NK-92 (cell line): ENCODE results near the gene SLC12A7.
"Not testable (repeated sequence)": the region's sequence is repeated elsewhere in the genome, so short reads cannot be mapped to it uniquely, and the experiment has no call there.

ENCODE experiments used
- DNase-seq: peaks from one replicate; lab custom pipeline; 2025; ENCODE audit not compliant: unreplicated experiment; lab: John Stamatoyannopoulos, UW

Gene SLC12A7

DNA sequence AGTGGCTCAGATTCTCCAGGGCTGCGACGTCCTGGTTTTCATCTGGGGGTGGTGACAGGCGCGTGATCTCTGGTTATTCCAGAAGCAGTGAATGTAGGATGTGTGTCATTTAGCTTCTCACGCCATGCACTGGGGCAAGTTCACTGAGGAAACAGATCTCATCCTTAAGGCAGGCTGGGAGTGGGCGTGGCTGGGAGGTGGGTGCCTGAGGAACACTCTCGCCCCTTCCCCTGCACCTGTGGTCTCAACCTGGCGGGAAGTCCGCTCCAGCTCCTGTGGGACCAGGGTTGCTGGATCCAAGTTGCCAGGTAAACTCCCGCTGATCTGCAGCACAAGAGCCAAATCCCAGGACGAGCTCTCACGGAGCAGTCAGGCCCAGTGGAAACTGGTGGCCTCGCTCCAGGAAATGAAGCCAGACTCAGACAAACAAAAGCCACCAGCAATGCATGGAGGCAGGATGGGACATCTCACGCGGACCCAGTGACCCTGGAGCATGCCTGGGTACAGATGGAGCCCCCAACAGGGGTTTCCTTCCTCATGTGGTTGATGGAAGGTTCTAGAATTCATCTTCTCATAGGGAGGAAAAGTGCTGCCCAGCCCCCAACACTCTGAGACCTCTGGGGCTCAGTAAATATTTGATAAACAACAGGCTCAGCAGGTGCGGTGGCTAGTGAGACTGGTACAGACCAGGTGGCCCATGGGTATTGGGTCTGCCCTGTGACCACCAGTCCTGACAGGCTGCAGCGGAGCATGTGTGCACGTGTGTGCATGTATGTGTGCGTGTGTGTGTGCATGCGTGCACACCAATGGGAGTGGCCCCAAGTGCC is 16.3 kb upstream of the SLC12A7 start:
- DNase-seq: no peak

GRCh38 chr5:1125695-1126094 is 13.8 kb upstream of the SLC12A7 start:
- not testable (repeated sequence) for DNase-seq

DNA sequence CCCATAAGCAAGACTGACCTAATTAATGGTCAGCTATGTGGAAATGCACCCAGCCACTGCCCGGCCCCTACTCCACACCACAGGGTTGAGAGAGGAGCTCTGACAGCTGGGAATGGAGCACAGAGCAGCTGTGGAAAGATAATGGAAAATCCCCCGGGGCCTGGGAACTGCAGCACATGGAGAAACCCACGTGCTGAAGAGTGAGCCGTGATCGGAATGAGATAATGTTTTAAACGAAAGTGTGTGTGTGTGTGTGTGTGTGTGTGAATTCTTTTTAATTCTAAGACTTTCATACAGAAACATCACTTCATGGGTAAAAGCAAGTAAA is 13.1 kb upstream of the SLC12A7 start:
- no peak for DNase-seq

GRCh38 chr5:1124205-1125029 is 12.6 kb upstream of the SLC12A7 start:
- DNase-seq: no peak

- no peak for DNase-seq
Observed at GRCh38 chr5:1123418-1124147, 11.7 kb upstream of the SLC12A7 start.

DNA sequence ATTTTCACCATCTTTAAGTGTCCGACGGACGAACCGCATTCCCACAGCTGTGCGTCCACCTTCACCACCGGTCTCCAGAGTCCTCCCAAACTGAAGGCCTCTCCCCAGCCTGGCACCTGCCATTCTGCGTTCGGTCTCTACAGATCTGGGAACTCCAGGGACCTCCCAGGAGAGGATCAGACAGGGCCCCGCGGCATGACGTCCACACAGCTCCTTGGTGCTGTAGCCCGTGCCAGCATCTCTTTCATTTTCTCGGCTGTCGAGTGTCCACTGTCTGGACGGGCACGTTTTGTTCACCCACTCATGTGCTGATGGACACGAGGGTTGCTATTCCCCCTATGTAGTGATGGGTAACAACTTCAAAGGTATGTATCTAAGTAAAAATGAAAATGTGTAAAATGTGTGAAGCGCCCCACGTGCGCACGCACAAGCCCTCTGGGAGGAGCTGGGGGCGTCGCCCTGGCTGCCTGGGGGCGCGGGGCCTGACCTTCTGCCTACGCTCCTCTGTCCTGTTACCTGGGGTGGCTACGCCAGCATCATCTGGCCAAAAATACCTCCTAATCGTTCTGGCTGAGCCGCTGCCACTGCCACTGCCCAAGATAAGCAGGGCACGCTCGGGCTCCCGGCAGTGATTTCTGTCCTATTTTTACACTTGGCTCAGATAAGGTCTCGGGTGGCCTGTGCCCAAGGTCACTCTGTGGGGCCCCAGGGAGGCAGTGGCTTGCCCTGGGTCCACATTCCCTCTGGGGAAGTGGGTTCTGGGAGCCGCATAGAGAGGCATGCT is 10.8 kb upstream of the SLC12A7 start:
- DNase-seq: no peak

DNA sequence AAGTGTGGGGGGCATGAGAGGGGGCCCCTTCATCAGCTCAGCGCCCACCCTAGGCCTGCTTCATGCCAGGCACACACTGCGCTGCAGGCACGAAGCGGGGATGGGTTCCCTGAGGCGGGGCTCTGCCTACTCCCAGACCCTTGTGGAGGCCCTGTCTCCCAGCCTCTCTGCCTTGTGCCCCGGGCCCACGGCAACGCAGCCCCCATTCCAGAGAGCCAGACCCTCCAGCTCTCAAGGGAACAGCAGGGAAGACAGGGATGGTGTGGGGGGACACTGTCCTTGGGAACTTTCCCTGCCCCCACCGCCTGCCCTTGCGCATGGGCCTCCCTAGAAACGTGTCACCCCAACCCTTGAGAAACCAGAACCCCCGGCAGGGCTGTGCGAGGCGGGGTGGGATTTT is 10.0 kb upstream of the SLC12A7 start:
- no peak for DNase-seq

GRCh38 chr5:1121044-1121443 is 9.2 kb upstream of the SLC12A7 start:
- DNase-seq: no peak

- DNase-seq: no peak
Observed at GRCh38 chr5:1120236-1120999, 8.6 kb upstream of the SLC12A7 start.

- DNase-seq: no peak
Observed at GRCh38 chr5:1119312-1119831, 7.5 kb upstream of the SLC12A7 start.

DNA sequence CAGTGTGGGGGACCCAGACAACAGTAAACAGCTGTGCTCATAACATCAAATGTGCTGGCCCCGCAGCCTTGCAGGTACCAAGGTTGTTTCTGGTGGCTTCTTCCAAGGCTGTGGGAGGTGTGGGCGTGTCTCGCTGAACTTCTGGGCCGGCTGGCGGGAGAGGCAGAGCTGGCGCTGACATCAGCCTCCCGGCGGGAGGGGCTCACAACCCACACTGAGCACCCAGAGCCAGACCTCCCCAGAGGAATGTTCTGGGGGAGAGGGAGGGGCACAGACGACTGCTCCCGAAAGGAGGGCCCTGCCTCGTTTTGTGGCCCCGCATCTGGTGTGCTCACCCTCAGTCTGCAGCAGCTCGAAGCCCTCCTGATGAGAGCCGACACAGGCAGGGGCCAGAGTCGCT is 6.9 kb upstream of the SLC12A7 start:
- no peak for DNase-seq

DNA sequence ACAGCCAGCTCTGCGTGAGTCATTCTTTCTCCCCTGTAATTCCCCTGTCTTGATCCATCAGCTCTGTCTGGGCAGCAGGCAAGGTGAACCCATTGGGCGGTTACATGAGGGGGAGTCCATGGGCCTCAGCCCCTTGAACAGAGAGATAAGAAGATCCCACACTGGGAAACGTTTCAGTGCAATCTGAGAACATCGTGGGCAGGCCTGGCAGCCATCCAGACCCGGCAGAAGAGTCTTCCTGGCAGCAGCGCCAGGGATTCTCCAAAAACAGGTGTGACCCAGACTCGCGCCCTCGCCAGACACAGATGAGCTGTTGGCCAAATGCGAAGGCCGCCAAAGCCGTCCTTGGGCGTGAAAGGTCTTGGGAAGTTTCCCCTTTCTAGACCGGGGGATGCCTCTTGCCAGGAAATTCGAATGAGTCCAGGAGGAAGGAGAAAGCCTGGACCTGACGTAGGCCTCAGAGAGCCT is 6.4 kb upstream of the SLC12A7 start:
- DNase-seq: no peak

GRCh38 chr5:1116977-1117376 is 5.1 kb upstream of the SLC12A7 start:
- DNase-seq: no peak

DNA sequence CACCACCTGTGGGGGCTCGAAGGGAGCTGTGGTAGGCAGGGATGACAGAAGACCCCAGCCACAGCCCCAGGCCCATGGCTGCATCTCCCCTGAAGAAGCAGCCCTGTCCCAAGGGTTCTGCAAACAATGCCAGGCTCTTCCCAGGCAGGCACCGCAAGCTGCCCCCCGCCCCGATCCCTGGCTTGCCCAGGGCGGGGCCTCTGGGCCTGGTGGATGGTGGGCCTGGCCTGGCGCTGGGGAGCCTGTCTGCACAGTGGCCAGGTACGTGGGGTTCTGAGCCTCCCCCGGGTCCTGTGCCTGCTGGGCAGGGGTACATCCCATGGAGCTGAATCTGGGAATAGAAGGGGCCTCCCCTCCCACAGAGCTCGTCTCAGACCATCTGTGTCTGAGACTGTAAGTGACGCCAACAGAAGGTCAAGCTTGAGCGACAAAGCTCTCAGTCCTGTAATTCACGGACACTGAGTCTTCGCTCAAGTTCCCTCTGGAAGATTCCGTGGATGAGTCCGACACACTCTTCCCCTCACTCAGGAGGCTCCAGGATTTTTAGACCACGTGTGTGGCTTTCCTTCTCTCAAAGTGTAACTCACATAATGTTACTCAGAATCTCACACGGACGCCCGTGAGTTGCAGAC is 4.4 kb upstream of the SLC12A7 start:
- DNase-seq: no peak

DNA sequence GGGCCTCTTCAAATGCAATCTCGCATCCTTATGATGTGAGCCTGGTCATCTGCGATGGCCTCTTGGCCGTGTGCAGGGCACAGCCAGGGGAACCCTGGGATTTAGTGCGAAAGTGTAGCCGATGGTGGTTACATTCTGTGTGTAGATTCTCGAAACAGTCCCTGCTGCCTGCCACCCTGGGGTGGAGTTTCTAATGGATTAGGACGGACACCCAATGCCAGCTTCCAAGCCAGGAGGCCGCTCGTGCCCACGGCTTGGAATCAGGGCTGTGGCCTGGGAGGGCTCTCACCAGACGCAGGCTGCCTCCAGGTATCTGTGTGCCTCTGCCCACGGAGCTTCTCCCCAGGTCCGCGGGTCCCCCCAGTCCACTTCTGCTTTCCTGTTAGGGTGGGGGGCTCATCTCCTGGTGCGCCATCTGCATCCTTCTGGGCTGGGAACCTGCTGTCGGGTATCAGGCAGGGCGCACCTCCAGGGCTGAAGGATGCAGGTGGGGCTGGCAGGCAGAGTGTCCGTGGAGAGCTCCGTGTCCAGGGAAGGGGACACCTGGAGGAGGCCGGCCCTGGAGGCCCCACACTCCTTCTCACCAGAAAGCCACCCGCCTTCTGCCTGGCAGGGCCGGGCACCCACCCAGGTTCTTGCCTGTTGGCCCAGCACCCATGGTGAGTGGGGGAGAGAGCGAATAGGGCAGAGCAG is 3.4 kb upstream of the SLC12A7 start:
- DNase-seq: no peak

DNA sequence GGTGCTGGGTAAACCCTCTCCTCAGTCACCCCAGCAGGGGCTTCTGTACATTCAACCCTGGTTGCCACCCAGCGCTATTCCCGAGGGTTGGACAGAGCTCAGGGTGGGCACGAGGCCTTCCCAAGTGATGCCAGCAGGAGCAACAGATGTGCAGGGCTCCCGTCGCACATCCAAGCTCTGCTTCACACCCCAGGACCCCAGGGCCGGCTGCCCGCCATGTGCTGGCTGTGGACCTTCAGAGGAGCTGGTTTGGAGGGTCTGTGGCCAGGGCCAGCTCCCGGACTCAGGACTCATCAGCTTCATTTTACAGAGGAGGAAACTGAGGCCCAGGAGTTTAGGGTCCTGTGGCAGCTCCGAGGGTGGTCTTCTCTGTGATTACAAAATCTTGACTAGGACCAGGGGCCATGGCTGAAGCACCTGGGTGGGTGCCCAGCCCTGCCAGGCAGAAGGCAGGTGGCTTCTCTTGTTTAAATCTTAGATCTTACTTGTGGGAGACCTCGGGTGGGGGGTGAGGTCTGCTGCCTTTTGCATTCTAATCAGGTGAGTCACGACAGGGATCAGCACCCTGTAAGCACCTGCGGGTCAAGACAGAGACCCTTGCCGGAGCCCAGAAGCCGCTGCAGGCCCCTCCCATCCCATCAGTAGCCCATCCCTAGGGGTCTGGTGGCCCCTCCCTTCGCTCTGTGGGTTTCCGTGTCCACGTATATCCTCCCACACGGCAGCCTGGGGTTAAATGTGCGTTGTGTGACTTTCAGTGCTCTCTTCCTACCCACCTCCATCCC is 2.1 kb upstream of the SLC12A7 start:
- no peak for DNase-seq

- DNase-seq: no peak
Observed at GRCh38 chr5:1113332-1113690, 1.4 kb upstream of the SLC12A7 start.
